ENCODE results near the gene ANGPTL4.
"Not testable (repeated sequence)": the region's sequence is repeated elsewhere in the genome, so short reads cannot be mapped to it uniquely, and the experiment has no call there.

ANGPTL4 gene

DNA sequence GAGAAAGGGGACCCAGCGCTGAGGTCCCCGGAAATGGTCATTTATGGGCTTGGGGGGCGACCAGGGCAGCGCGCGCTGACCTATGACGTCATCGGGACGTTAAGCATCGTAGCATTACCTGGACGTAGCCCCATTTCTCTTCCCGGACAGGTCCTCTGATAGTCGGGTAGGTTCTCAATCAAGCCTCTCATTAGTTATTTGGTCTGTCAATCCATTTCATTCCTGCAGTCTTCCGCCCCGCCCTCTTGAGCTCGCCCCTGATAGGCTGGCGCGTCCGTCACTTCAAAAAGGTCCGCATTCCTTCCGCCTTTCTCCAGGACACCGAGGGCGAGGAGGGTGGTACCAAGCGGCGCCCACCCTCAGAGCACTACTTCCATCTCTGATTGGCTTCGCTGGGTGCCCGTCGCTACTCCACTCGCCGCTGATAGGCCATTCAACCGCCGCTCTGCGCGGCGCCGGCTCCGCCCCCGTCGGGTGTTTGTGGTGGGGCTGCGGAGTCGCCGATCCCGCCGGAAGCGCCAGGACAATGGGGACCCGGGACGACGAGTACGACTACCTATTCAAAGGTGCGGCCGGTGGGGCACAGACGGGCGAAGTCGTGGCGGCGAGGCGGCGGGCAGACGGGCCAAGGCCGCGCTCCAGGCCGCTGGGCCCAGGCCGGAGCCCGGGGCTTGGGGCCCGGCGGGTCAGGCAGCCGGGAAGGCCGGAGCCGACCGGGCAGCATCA lies 26.1 kb downstream of the ANGPTL4 start, which contains the start of gene RAB11B:
TSS of gene RAB11B (plus strand) at position 470 of the 726 bp plus-strand sequence. CDS start at position 527, 57 bp downstream.
- DNase-seq (ENCODE audit: low read depth), result peak; percentile 98

DNA sequence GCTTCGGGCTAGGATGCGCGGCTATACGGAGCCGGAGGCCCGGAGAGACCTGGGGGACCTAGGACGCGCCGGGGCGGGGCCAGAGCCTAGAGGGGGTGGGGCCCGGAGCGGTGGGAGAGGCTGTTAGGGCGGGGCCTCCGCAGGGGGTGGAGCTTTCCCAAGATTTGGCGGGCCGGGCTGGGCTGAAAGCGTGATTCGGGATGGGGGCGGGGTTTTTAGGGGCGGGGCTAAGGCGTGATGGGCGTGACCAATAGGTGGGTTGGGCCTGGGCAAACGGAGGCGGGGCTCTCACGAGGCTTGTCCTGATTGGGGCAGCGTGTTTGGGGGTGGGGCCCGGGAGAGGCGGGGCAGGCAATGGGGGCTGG lies 26.6 kb downstream of the ANGPTL4 start:
- peak; percentile 84 for DNase-seq (ENCODE audit: low read depth)

DNA sequence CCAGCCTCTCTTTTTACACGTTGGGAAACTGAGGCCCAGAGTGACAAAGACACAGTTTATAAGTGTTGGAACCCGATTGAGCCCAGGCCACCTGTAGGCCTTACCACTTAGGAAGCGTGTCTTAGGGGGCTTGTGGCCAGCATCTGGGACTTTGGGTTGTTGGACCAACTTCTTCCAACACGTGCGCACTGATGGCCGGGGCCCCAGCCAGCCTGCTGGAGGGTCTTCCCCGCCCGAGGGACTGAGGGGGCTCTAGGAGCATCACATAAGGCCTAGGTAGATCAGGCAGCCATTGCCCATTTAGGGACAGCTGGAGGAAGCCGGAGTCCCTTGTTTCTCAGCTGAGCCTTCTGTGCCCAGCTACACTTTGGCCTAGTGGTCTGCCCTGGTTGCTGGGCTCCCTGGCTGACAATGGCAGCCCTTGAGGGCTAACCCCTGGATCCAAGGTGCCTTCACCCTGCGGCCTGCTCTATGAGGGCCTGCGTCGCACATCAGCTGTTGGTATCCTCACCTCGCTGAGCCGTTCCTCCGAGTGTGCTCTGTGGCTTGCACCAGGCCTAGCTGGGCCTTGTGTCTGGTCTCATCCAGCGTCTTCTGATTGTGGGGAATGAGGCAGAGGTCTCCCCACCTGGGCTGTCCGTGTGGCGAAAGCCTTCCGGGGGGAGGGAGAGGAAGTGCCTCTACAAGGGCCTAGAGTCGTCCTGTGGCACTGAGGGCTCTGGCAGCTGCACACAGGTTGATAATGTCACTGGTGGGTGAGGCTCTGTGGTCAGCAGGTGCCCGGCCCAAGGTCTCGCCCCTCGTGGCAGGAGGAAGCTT lies 27.5 kb downstream of the ANGPTL4 start:
- DNase-seq (ENCODE audit: low read depth), result no peak

DNA sequence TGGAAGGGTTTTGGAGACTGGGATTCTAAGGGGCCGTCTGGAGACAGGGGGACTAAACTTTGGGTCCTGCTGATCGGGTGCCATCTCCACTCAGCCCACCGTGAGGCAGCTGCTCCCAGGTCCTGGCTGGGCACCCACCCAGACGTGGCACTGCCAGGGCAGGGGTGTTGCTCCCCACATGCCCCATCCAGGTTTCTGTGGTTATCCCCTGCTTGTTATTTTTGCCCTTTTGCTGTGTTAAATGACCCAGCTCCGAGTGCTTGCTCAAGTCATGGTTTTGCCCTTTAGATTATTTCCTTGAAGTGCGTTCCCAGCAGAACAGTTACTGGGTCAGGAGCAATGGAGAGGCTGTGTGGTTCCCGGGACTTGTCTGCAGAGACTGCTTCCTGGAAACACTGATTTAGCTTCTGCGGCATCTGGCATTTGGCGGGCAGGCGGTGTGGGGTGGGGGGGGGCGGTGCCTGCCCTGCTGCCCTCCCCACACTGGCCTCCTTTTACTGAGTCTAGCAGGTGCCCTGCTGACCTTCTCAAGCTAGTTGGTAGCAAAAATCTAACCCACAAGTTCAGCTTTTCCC lies 28.1 kb downstream of the ANGPTL4 start:
- no peak for DNase-seq (ENCODE audit: low read depth)

DNA sequence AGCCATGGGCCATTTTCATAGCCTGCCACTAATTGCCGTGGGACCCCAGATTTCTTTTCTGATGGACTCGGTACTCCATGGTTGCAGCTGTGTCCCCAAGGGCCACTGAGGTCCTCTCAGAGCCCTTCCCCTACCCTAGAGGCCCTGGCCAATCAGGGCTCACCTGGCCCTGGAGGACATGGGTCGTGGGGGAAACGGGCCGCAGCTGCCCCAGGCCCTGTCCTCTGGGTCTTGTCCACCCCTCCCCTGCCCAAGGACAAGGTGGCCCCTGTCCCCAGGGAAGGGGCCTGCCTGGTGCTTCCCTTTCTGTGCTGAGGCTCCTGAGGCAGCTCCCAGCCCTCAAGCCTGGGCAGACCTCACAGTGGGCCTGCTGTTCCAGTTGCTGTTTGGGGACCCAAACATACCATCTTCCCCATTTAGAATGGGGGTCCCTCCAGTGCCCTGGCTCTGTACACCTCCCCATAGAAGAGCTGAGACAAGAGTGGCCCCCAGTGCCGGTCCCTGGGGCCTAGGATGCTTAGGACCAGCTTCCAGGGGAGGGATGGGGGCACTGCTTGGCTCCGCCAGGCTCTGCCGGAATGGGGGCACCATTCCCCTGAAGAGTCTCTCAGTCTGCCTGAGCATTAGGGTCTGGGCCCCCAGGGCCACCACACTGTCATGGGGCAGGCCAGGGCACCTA lies 29.4 kb downstream of the ANGPTL4 start:
- no peak for DNase-seq (ENCODE audit: low read depth)

- DNase-seq (ENCODE audit: low read depth), result no peak
These were observed 29.9 kb downstream of the ANGPTL4 start for GRCh38 chr19:8393871-8394250.

DNA sequence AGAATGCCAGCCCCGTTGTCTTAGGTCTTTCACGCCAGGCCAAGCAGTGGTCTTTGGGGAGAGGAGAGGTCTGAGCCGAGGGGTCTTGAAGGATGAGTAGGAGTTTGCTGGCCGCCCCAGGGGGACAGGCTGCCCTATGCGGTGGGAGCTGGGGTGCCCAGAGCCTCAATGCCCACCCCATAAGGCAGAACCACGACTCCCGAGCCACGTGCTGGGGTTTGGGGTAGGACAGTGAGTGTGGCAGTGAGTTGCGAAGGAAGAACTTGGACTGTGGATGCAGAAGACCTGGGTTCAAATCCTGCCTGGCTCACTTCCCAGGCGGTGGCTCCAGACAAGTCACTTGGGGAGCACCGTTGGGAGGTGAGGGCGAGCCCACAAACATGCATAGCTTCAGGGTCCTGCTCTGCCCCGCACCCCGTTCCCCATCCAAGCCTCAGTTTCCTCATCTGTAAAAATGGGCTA lies 31.7 kb downstream of the ANGPTL4 start:
- DNase-seq (ENCODE audit: low read depth), result no peak

GRCh38 chr19:8396185-8396562 lies 32.2 kb downstream of the ANGPTL4 start:
- DNase-seq (ENCODE audit: low read depth), result no peak

DNA sequence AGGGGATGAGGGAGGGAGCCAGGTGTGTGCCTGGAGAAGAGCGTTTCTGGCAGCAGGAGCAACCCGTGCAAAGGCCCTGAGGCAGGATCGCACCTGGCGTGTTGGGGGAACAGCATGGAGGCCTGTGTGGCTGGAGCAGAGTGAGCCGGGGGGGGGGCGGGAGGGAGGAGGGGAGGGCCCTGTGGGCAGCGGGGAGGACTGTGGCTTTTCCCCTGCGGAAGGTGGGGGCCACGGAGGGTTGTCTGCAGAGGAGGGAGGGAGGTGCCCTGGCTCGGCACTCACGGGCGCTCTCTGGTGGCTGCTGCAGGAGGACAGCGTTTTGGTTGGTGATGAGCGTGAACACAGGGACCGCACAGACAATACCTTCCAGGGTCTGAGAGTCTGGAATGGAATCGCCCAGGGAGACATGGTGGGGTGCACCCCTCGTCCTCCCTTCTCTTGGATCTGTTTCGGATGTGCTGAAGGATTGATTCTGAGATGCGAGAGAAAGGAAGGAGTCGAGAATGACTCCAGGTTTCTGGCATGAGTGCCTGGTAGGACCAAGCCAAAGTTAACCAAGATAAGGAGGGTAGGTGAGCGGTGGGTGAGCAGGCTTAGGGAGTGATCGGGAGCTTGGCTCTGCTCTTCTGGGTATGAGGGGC lies 32.7 kb downstream of the ANGPTL4 start:
- DNase-seq (ENCODE audit: low read depth), result peak; percentile 65

GRCh38 chr19:8397271-8397670 lies 33.3 kb downstream of the ANGPTL4 start:
- DNase-seq (ENCODE audit: low read depth), result no peak

- no peak for DNase-seq (ENCODE audit: low read depth)
These were observed 33.9 kb downstream of the ANGPTL4 start for GRCh38 chr19:8397746-8398310.

DNA sequence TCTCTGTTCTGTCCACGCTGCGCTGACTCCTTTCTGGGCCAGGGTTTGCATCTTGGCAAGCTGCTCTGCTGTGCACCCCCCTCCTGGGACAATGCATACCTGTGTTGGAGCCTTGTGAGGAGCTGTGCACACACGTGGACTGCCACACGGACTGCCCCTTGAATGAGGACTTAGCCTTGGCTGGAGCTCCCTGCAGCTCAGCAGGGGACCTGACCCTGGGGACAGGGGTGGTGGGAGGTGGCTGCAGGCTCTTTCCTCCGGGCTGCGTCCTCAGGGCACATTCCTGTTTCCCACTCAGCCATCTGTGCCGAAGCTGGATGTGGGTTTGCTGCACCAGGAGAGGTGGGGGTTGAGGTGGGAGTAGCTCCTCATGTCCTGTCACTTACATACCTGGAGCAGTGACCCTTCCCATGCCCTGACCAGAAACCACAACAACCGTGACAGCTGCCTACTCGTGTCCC lies 34.4 kb downstream of the ANGPTL4 start:
- DNase-seq (ENCODE audit: low read depth), result no peak

DNA sequence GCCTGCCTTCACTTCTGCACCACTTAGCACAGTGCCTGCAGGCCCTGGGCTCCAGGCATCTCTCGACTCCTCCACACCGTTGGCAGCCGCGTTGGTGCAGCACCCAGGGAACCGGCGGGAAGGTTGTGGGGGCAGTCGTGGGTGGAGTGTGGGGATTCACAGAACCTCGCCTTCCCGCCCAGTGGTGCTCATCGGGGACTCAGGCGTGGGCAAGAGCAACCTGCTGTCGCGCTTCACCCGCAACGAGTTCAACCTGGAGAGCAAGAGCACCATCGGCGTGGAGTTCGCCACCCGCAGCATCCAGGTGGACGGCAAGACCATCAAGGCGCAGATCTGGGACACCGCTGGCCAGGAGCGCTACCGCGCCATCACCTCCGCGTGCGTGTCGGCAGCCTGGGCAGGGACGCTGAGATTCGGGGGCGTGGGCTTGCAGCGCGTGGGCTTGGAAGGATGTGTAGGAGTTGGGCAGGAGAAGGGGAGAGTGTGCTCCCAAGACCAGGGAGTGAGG lies 35.8 kb downstream of the ANGPTL4 start:
- DNase-seq (ENCODE audit: low read depth), result no peak

DNA sequence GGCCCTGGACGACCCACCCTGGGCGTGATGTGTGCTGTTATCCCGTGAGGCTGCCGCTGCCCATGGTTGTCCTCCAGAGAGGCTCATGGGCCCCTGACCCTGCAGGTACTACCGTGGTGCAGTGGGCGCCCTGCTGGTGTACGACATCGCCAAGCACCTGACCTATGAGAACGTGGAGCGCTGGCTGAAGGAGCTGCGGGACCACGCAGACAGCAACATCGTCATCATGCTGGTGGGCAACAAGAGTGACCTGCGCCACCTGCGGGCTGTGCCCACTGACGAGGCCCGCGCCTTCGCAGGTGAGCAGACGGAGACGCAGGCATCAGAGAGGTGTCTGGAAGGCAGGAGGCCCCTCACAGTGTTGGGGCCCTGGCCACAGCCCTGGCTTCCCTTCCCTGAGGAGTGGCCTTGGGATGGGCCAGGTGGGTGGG lies 38.0 kb downstream of the ANGPTL4 start:
- DNase-seq (ENCODE audit: low read depth), result no peak

DNA sequence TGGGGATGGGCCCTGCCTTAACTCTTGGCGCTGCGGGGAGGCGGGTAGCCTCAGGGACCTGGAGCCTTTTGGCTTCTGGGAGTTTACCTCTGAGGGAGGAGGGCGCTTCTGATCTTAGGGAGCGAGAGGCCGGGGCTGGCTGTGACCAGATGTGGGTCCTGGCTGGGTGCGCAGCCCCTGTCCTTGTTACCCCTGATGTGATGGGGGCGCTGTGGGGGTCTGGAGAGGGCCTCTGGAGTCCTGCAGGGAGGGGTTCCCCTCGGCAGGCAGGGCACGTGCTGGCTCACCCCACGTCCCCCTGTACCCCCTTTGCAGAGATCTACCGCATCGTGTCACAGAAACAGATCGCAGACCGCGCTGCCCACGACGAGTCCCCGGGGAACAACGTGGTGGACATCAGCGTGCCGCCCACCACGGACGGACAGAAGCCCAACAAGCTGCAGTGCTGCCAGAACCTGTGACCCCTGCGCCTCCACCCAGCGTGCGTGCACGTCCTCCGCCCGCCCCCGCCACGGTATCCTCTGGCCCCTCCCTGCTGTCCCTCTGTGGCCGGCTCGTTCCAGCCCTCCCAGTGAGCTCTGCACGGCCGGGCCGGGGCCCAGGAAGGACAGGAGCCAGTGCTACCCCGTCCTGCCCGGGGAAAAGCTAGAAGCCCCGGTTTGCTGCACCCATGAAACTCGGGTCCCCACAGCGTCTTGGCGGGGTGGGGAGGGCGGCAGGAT lies 39.3 kb downstream of the ANGPTL4 start:
- DNase-seq (ENCODE audit: low read depth), result no peak

DNA sequence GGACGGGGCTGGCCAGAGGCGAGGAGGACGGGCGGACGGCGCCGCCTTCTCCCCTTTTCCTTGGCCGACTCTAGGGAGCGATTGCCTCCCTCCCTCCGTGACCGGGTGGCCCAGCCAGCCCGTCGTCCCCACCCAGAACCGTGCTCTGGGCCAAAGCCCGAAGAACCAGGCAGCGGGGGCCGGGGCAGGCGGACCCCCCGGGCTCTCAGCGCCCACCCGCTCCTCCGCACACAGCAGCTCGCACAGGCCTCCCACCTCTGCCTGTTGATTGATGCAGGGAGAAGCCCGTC lies 39.8 kb downstream of the ANGPTL4 start:
- no peak for DNase-seq (ENCODE audit: low read depth)

GRCh38 chr19:8404391-8405151 lies 40.6 kb downstream of the ANGPTL4 start:
- DNase-seq (ENCODE audit: low read depth), result no peak

GRCh38 chr19:8410718-8411117 lies 46.8 kb downstream of the ANGPTL4 start:
- not testable (repeated sequence) for DNase-seq (ENCODE audit: low read depth)

DNA sequence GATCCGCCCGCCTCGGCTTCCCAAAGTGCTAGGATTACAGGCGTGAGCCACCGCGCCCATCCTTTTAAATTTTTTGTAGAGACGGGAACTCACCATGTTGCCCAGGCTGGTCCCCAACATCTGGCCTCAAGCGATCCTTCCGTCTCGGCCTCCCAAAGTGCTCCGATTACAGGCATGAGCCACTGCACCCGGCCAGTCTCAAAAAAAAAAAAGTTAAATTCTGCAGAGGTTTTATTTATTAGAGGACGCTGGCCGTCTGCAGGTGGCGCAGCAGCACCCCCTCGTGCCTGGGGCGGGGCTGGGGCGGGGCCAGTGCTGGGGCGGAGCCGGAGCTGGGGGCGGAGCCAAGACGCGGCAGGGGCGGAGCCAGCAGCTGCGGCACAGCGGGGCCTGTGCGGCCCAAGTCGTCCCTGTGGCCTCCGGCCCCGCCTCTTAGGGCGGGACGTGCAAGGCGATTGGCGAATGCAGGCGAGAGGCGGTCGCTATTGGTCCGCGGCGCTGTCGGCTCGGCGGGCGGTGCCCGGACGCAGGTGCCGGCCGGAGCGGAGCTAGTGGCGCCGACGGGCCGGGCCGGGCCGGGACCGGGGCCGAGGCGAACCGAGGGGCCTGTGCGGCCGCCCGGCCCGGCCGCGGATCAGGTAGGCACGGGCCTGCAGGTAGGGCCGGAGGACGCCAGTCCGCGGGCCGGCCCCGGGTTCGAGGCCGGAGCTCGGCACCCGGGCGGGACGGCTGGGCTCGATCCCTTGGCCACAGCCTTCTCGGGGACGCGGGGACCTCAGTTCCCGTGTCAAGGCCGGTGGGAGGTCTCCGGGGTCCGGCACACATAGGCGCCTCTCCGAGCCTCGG lies 49.1 kb downstream of the ANGPTL4 start, which contains the start of gene MARCHF2:
TSS of gene MARCHF2 (plus strand) at position 523 of the 846 bp plus-strand sequence. CDS start 8,536 bp downstream, outside the sequence.
- DNase-seq (ENCODE audit: low read depth), result peak; percentile 91
